HG03442 (cell line): ENCODE results near the gene TMEM131L.
"Not testable (repeated sequence)": the region's sequence is repeated elsewhere in the genome, so short reads cannot be mapped to it uniquely, and the experiment has no call there.

Experiments used
- ATAC-seq: cut with Tn5 transposase; IDR thresholded peaks from one replicate; pipeline ENCODE4 v1.9.1; 2021; ENCODE audit warnings: mild to moderate bottlenecking, moderate library complexity; ENCODE audit not compliant: unreplicated experiment

Gene TMEM131L

DNA sequence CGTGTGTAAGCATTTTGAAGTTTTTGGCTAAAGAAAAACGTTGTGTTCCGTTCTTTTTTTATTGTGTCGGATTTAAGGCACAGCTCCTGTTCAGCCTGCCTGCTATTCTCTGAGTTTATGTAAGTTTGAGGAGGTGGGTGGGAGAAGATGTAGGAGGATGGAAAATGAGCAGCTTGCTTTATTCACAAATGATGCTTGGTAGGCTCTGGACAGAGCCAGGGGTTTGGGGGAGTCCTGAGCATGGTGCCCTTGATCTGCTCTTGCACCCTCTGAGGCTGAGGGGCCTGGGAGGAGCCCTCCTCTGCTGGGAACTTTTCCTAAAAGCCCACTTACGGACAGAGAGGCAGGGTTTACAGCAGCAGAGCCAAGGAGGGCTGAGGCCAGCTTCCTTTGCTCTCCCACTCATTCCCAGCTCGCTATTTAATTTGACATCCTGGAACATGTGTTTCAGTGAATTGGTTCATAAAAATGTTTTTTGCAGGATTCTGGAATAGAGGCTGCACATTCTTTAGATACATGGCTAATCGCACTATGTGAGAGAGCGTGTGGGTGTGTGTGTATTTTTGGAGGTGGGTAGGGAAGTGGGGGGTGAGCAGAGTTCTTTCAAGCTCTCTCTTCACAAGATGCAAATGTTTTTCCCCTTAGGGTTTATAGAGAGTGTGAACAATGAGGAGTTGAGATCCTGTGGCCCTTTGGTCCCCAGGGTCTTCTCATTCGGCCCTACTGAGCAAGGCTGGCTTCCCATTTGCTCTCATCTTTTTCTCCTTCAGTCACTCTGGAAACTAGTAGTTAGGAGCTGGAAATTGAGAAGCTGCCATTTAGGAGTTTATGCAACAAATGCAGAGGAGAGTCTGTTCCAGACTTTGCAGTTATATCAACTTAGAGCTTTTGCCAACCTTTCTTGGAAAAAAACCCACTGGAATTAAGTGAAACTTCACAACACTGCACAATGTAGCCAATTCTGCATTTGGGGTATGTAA is 32.1 kb downstream of the TMEM131L start:
- ATAC-seq = peak; percentile 65

DNA sequence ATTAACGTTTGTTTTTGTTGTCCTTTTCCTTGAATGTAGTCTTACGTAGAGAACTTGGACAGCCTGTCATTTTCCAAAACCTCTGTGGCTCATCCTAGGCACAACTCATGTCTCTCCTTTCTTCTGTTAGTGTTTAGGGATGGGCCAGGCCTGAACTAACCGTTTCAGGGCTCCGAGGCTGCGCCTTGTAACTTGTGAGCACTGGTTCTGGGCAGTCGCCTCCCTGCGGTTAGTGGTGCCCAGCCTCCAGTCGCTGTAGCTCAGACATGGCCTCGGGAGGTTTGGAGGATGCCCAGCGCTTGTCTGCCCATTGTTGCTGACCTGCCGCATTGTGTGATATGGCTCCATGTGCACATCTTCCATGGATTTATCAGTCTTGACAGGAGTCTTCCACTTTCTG is 32.8 kb downstream of the TMEM131L start:
- ATAC-seq = no peak

DNA sequence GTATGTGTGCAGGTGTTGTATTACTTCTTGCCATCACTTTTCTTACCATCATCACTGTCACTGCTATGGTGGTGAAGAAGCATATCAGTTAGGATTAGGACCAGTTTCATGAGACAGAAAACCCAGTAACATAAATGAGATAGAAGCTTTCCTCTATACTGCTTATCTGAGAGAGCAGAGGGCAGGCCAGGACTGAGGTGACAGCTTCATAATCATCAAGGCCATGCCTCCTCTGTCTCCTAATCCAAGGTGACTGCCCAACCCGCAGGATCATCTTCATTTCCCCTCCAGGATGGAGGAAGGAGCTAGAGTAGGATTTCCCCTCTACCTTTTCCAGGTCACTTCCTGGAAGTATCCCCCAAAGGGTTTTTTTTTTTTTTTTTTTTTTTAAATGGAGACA is 35.4 kb downstream of the TMEM131L start:
- ATAC-seq = no peak

DNA sequence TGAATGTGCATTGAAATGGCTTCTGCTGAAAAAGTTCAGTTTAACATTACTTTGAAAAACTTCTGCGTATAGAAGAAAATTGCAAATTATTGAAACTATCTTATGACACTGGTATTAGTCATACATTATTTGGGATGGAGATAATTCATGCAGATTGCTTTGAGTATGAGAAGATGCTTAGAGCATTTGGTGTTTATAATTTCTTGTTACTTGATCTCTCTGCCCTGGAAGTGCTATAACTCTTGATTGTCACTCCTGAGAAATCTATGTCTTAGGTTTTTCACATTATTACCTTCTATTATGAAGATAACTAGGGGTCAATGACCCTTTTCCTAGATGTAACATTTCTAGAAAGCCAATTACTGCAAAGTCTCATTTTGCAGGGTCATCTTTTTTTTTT is 36.4 kb downstream of the TMEM131L start:
- no peak for ATAC-seq

DNA sequence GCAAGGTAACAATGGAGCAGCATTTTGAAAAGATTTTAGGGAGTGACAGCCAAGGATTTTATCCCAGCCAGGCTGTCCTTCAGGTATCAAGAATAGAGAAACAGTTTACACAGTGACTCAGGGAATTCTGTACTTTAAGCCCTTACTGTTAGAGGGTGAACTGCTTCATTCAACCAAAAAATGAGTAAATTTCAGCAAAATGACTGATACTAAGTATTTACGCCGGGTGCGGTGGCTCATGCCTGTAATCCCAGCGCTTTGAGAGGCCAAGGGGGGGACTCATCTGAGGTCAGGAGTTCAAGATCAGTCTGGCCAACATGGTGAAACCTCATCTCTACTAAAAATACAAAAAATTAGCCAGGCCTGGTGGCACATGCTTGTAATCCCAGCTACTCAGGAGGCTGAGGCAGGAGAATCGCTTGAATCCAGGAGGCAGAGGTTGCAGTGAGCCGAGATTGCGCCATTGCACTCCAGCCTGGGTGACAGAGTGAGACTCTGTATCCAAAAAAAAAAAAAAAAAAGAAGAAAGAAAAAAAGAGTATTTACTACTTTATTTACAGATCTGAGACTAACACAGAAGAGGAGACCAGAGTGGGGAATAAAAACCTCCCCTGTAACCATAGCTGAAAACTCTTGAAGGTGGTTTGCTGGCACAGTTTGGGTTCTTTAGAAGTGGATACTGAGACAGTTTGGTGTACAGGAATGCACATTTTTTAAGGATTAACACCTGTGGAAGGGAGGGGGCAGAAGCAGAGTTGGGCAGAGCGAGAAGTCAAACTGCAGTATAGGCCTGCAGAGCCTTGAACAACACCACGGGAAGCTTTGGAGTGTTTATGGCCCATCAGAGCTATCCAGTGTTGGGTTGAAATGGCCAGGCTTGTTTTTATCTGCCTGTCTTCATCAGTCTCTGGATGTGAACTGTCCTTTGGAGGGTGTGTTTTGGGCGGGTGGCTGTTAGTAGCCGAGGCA is 40.5 kb downstream of the TMEM131L start:
- no peak for ATAC-seq

DNA sequence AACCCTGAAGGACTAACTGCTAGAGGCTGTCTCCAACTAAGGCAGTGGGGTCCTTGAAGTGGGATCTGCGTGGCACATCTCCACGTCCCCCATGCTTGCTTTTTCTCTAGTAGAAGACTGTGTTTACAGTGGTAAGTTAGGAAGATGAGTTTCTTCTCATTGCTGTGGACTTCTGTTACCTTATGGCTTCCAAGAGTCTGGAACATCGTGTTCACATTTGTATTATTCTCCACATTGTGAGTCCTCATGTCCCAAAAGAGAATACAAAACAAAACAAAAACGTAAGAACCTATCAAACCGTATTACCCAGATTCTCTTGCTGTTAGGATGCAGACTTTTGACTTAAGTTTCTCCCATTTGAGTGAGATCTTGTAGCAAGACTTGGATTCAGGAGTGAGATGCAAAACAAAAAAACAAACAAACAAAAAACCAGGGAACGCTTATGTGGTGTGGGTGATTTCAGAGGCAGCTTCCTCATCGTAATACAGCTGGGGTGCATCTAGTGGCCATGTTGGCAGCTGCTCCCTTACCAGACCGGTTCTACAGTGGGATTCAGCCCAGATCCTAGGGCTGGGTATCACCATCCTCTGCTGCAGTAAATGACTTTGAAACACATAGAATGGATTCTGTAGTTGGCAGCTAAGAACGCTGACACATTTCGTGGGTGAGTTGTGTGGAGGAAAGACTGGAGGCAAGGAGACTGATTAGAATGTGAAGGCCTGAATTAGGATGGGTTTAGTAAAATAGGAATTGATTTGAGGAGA is 41.3 kb downstream of the TMEM131L start:
- no peak for ATAC-seq

DNA sequence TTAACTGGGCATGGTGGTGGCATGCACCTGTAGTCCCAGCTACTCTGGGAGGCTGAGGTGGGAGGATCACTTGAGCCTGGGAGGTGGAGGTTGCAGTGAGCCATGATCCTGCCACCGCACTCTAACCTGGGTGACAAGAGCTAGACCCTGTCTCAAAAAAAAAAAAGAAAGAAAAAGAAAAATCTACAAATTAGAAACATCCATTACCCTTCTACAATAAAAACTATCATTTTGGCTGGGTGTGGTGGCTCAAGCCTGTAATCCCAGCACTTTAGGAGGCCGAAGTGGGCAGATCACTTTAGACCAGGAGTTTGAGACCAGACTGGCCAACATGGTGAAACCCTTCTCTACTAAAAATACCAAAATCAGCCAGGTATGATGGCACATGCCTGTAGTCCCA is 43.1 kb downstream of the TMEM131L start:
- not testable (repeated sequence) for ATAC-seq

DNA sequence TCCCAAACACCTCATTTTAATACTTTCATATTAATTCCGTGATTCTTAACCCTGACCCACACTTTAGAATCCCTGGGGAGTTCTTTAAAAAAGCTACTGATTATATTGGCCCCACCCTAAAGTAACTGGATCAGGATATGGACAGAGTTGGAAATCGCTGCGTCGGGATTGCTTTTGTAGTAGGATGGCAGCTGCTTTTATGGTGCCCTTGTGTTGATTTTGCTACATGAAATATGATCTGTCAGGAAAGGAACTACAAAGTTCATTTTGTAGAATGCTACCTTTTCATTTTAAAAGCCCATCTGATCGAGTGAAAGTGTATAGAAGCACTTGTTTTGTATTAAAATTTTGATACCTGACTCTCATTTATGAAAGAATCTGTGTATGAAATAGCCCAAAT is 43.6 kb downstream of the TMEM131L start:
- no peak for ATAC-seq

DNA sequence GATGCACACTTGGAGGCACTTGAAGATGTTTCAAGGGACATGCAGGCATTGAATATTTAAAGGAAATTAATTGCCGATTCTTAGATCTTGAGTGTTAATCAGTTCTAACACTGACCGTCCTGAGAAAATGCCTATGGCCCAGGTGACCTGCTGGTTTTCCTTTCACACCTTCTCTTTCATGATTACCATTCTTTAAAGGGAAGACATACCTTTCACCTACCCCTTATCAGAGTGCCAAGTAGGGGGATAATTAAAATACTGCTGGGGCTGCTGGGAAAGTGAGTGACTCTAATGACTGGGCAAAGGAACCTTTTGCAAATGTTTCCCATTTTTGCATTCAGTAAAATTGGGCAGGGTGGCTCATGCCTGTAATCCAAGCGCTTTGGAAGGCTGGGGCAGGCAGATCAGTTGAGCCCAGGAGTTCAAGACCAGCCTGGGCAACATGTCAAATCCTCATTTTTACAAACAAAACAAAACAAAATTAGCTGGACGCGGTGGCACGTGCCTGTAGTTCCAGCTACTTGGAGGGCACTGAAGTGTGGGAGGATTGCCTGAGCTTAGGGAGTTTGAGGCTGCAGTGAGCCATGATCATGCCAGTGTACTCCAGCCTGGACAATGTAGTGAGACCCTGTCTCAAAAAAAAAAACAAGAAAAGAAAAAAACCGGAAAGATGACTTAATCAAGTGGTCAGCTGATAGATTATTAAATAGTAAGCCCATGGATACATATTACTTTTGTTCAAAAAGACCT is 44.3 kb downstream of the TMEM131L start:
- no peak for ATAC-seq

DNA sequence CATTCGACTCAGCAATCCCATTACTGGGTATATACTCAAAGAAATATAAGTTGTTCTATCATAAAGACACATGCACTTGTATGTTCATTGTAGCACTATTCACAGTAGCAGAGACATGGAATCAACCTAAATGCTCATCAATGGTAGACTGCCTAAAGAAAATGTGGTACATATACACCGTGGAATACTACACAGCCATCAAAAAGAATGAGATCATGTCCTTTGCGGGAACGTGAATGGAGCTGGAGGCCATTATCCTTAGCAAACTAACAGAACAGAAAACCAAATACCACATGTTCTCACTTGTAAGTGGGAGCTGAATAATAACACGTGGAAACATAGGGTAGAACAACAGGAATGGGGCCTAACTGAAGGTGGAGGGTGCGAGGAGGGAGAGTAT is 44.9 kb downstream of the TMEM131L start:
- no peak for ATAC-seq

DNA sequence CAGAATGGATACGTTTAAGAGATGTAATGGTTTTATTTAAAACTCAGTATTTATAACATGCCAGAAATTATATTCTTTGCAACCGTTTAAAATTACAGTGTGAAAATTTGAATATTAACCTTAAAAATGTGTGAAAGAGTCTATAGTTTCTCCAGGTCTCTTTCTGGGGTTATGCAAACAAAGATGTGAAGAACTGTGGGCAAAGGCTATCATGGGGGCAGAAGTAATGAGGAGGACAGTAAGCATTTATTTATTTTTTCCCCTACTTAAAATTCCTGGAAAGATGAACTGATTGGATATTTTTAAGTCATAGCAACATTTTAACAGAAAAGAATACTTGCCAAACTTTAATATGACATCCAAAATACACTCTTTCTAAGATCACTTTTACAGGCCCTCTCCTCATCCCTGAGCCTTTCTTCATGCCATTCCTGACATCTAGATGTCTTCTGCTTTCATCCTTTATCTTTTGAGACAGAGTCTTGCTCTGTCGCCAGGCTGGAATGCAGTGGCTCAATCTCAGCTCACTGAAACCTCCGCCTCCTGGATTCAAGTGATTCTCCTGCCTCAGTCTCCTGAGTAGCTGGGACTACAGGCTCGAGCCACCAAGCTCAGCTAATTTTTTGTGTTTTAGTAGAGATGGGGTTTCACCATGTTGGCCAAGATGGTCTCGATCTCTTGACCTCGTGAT is 46.1 kb downstream of the TMEM131L start:
- ATAC-seq = no peak

DNA sequence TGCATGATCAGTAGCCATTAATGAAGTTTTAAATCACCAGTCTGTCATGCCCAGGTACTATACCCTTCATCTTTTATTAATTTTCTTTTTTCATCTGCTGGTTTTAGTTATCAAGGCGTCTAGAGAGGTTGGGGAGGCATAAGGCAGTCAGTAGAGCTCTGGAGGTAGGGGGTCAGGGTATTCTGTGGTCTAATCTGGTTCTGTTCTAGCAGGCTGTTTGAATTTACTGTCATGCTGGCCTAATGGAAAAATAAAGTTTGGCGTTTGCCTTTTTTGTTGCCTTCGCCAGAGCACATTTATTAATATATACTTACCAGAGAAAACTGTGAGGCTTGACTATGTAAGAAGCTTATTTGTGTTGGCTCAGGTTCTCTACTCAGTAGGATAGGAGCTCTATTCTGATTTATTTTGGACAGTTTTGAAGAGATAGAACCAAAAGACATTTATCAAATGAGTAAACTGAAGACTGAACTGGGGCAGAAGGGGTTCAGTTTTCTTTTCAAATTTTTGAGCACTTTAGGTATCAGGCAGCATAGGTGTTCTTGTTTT is 46.9 kb downstream of the TMEM131L start:
- ATAC-seq = no peak

DNA sequence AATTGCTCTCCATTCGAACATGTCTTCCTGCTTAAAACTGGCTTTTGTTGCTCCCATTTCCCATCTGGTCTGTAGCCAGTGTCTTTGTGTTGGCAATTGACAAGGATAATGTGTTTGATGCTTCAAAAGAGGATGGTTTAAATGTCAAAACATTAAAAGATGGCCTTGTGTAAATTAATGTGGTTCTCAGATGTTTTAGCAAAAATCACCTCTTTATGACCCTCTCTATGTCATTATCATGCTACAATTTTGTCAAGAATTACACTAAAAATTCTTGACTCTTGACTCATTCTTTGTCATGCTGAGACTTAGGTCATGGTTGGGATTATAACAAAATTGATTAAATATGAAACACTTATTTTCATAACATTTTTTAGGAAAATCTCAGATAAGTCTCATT is 47.4 kb downstream of the TMEM131L start:
- no peak for ATAC-seq

DNA sequence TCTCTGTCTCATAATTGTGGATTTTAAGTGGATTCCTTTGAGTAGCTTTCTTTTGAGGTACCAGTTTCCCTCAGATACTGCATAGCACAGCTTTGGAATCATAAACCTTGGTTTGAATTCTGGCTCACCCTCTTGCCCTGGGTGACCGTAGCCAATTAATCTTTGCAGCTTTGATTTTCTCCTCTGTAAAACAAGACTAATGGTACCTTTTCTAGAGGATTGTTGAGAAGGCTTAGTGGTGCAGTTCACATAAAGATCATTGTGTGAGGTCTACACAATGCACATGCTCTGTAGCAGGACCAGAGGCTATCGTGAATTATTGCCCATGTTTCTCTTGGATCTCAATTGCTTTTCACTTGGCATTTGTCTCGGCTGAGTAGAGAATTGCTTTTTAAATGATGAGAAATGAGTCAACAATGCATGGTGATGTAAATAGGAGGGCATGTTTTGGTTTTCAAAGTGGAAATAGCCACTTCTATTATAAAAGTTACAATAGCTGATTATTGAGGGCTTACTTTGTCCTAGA is 47.9 kb downstream of the TMEM131L start:
- ATAC-seq = no peak

DNA sequence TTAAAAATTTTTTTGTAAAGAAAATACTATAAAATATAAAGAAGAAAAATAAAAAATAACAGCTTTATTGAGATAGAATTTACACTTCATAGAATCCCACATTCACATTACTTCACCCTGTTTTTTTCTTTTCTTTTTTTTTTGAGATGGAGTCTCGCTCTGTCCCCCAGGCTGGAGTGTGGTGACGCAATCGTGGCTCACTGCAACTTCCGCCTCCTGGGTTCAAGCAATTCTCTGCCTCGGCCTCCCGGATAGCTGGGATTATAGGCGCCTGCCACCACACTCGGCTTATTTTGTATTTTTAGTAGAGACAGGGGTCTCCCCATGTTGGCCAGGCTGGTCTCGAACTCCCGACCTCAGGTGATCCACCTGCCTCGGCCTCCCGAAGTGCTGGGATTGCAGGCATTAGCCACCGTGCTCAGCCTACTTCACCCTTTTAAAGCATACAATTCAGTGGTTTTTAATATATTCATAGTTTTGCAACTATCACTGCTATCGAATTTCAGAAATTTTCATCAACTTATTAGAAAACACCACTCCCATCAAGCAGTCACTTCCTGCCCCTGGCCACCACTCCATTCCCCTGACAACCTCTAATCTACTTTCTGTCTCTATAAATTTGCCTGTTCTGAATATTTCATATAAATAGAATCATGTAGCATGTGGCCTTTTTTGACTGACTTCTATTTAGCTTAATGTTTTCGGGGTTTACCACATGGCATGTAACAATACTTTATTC is 48.7 kb downstream of the TMEM131L start:
- ATAC-seq = no peak

DNA sequence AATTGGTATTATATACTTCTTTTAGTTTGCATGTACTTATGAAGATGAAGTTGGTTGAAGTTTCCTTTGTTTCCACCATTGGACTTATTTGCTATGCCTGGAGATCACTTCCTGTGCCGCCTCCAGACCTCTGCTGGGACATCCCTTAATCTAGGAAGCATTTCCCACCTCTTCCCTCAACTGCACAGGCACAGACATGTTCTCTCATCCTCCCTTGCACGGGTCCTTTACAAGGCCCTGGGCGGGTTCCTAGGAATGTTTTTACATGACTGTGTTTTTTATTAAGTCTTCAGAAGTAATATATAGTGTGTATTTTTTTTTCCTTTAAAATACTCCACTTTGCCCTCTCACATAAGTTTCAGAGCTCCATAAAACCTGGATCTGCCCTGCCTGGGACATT is 51.0 kb downstream of the TMEM131L start:
- no peak for ATAC-seq

DNA sequence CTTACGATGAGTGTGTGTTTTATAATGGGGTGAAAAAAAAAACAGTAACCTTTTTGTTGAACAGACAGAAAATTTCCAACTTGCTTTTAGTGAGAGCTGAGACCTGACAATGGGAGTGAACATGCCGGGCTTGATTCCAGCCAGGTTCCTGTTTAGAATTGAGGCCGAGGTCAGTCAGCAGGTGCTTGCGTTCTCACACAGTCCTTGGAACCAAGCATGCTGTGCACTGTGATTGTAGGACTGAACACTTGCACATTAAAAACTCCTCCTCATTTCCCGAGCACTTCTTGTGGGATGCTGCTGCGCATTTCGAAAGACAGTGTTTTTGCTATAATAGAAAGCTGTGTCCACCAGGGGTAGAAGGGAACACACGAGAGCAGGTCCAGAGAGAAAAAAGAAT is 51.8 kb downstream of the TMEM131L start:
- no peak for ATAC-seq

DNA sequence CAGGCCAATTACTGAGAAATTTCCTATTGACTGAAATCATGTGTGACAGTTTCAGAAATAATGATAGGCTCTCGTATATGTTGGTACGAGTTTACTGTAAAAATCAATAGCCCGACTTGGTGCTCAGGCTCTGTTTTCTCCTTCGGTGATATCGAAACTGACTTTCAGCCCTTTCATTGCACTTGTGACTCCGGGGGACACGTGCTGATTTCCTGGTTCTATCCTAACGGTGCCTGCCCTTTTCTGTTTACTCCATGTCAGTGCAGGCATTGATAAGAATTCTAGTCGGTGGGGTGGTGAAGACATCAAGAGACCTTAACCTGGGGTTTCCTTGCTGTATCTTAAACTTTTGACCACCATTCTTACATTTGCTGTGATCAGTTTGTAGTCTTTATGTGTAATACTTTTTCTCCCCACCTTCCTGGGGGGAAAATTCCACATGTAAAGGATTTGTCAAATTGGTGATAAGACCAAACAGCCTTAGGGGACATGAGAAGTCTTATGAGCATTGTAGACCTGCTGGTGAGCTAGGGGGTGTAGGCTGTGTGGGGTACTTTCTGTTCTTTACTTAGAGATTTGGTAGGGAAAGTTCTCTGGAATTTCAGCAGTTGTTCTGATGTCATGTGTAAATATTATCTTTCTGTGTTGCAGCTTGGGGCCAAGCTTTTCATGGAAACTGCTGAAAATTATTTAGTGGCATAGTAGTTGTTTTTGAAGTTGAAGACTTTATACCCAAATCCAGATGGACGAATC is 52.7 kb downstream of the TMEM131L start:
- no peak for ATAC-seq
